SU-DHL-6 (cell line): ENCODE measurements around the gene EPHA8.

Source experiments
- CTCF ChIP-seq: fragments of 200-600 bp; sonication (generic); IDR thresholded peaks from one replicate; pipeline ENCODE4 v1.5.1; 2017; ENCODE audit warnings: antibody characterized with exemption, mild to moderate bottlenecking, low read length, moderate library complexity; ENCODE audit not compliant: insufficient read depth, poor library complexity, severe bottlenecking
- EZH2phosphoT487 ChIP-seq: fragments of 200-600 bp; sonication (generic), shearing (Covaris generic); conservative IDR thresholded peaks from 2 replicates; pipeline ENCODE4 v1.6.1; 2018; ENCODE audit warnings: mild to moderate bottlenecking, antibody characterized with exemption, low read length, moderate library complexity, mixed read lengths

GRCh38 chr1:22562584-22563583, at the start of gene EPHA8:
- TF ChIP-seq CTCF (no peak), EZH2phosphoT487 (no peak)
